Hepatocyte (in vitro differentiated cells): Measurements from ENCODE around the gene GRIK2.

ENCODE experiments used
- CTCF ChIP-seq: fragments of 200-600 bp; sonication (generic); IDR thresholded peaks from 2 replicates; pipeline ENCODE4 v1.5.1; 2016; ENCODE audit warnings: antibody characterized with exemption, mild to moderate bottlenecking; ENCODE audit not compliant: poor library complexity
- EZH2 ChIP-seq: fragments of 200-600 bp; sonication (generic); IDR thresholded peaks from 2 replicates; pipeline ENCODE4 v1.6.1; 2016; ENCODE audit warnings: antibody characterized with exemption, mild to moderate bottlenecking, borderline replicate concordance
- EZH2phosphoT487 ChIP-seq: fragments of 200-600 bp; sonication (generic); IDR thresholded peaks from one replicate; pipeline ENCODE4 v1.6.1; 2018; ENCODE audit warnings: antibody characterized with exemption, mild to moderate bottlenecking, low read depth, moderate library complexity; ENCODE audit not compliant: unreplicated experiment, severe bottlenecking

- TF ChIP-seq CTCF (no peak), EZH2 (no peak), EZH2phosphoT487 (no peak)
Measured at GRCh38 chr6:101832371-101832770, 438.9 kb downstream of the GRIK2 start.
